ENCODE data around the gene SFMBT2.

SFMBT2 gene

DNA sequence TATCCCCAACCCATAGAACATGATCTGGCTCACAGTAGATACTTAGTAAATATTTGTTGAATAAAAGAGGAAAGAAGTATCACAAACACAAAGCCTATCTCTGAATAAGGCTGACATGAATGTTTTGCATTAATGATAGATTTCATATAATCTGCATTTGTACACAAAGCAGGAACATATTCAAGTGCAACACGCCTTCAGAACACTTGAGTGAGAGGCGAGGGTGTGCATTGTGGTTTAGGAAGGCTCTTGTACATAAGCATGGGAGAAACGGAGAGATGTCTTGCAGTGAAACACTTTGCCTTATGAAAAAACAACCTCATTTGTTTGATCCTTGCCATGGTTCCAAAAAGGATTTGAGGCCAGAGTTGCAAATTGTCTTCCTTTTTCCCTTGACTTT lies 14.1 kb upstream of the SFMBT2 start:
- DNase-seq = no peak

DNA sequence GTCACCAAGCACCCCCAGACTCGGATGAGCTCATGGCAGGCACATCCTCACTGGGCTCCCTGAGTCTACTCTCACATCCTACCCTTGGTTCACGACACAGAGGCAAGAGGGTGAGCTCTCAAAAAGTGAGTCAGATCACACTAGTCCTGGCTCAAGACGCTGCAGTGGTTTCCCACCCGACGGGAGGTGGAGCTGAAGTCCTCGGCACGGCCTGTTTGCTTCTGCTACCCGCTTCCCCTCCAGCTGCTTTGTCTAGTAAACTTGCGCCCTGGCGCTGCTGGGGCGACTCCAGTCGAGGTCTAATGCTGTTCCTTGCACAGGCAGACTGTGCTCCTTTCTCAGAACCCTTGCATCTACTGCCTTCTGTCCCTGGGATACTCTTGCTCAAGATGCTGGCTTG lies 13.5 kb upstream of the SFMBT2 start:
- no peak for DNase-seq

DNA sequence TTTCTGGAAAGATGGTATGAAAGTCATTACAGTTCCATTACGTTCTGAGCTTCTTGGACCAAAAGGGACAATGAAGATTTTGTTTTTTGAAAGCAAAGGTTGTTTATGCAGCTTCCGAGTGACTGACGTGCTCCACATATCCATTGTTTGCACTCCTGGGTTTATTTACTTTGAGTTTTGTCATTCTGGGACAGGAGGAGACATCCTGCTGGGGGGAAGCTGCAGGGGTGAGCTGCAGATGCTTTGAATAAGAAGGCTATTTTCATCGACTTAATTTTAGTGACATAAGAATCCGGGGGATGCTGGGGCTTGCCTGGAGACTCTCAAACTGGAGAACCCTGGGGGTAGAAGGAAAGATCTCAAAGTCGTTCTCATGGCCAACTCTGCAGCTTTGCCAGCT lies 12.7 kb upstream of the SFMBT2 start:
- no peak for DNase-seq

DNA sequence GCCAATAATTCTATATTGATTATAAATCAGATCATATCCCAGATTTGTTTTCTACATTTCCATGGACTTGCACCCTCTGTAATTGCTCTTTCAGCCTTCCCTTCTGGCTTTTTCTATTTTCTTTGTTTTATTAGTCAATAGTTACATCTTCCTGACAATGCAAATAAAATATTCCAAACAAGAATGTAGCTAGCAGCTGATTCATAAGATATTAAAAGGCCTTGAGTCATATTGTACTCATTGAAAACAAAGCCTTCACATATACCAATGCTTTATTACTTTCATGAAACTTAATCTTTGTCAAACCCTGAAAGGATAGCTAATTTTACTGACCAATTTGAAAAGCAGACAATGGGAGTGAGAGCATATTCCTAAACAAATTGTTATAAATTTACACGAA lies 10.7 kb upstream of the SFMBT2 start:
- DNase-seq = no peak

DNA sequence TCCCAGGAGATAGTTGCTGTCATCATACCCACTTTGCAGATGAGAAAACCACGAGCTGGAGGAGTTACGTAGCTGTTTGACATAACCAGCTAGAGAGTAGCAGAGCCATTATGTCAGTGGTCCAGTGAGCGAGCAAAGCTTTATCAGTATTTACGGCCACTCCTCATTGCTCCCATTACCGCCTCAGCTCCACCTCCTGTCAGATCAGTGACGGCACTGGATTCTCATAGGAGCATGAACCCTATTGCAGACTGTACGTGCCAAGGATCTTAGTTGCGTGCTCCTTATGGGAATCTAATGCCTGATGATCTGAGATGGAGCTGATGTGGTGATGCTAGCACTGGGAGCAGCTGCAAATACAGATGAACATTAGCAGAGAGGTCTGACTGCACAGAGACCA lies 9.2 kb upstream of the SFMBT2 start:
- no peak for DNase-seq

DNA sequence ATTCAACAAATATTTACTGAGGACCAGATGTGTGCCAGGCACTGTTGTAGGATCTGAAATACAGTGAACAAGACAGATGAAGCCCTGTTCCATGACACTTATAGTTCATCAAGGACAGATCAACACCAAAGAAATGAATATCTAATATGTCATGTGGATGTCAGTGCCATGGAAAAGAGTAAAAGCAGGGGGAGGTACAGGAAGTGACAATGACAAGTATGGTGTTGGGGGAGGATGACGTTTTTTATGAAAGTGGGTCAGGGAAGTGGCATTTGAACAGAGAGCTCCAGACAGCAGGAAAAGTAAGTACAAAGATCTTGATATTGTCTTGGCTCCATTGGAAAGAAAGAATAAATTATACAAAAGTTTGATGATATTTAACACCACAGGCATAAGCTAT lies 7.0 kb upstream of the SFMBT2 start:
- DNase-seq = no peak

DNA sequence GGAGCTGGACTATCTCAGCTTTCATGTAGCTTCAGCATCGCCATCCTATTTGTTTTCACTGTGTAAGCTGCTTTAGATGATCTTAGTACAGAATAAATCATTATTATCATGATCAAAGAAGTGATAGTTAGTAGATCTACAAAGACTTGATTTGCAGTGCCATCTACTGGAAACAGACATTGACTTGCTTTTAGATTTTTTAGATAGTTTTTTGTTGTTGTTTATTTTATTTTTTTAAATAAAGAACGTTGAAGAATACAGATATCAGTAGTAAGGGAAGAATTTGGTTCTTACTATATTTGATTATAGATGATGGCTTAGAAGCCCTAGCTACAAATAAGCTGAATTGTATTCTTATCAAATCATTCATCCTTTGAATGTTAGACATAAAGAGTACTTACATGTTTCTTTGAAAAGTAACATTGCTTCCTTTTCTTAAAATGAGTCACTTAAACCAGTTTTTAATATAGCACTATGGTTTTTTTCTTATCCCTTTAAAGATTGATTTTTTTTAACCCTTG lies 6.3 kb upstream of the SFMBT2 start:
- no peak for DNase-seq

DNA sequence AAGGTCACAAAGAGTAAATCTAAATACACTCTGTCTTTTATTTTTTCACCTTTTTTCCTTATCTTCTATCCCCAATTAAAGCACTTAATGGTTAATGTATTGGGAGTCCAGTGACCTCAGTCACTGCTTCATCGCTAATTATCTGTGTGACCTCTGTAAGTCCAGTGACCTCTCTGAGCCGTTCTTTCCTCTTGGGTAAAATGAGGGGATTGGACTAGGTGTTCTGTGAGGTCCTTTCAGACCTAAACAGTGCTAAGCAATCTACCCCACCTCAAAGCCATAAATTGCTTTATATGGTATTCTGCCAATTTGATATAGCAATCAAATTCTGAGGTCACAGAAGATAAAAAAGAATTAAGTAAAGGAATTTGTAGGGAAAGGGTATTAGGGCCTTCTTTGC lies 3.9 kb upstream of the SFMBT2 start:
- DNase-seq = no peak

DNA sequence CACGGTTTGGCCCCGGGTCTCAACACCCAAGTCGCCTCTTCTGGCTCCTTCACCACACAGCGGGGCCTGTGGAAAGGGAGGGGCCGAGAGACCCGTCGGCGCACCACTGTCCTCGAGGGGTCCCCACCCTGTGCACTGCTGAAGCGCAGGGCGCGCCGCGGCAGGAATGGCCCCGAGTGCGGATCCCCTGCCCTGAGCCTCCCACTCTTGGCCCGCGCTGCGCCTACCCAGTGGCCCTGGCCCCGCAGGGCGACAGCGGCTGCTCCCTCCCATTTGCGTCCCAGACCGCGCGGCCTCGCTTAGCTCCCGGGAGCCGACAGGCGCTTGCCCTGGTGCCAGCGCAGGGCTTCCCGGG lies 2.1 kb upstream of the SFMBT2 start:
- DNase-seq = no peak

DNA sequence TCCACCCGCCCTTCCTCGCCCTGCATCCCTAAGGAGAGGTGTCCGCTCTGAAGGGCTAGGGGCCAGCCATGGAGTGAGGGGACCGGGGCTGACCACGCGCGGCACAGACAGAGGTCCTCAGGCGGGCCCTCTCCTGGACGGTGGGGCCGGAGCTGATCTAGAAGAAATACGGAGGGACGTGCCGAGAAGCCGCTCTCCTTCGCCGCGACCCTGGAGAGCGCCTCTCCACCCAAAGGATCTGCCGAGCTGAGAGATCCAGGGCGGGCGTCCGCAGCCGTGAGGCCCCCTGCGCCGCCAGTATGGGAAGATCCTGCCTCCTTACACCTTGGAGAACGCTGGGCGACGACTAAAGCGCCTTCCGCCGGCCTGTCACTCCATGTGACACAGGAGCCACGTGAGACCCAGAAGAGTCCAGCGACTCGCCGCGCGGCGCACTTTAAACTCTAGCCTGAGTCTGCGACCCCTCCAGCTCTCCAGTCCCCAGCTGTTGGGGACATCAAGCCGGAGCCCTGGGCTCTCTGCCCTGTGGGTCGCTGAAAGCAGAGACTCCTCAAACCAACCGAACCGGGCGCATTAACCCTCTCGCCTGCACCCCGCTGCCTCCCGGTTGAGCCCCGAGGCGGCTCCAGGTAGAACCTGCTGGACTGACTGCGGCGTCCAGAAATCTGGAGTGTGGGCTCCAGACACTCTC lies 1.5 kb upstream of the SFMBT2 start:
- DNase-seq = no peak

DNA sequence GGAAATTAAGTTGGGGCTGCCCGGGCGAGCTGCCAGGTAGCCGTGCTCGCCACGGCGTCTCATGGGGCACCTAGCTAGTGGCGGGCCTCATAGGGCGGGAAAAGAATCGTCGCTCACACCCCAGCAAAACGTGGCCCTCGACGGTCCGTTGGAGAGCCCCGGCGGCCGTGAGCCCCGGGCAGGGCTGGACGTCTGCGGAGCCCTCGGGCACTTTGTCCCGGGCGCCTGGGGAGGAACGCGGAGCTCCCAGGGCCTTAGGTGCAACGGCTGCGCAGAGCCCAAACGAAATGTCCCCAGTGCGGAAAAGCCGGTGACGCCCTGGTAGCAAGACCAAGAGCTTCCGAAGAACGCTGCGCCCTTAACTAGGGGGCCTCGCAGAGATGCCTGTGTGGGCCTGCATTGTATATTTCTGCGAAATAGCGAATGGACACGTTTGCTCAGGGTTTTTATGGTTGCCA lies 866 bp upstream of the SFMBT2 start:
- DNase-seq = no peak

DNA sequence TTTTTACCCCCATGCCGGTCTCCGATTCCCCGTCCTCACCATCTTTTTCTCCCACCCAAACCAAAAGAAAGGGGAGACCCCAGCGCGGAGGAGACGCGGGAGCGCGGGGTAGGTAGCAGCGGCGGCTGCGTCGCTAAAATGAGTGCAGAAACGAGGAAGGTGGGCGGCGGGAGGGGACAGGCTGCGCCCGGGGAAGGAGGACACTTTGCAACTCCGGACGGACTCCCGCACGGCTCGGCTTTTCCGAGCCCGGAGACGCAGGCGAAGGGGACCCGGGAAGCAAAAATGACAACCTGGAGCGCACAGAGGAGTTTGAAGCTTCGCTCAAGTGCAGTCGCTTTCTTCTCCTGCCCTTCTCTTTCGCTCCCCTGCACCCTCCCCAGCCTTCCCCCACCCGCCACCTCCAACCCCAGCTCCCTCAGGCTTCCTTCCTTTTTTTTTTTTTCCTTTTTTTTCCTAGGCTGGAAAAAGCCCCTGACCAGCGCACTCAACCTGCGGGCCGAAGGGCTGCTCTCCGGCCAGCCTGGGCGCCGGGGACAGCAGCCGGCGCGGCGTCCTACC lies 453 bp downstream of the SFMBT2 start:
- no peak for DNase-seq

DNA sequence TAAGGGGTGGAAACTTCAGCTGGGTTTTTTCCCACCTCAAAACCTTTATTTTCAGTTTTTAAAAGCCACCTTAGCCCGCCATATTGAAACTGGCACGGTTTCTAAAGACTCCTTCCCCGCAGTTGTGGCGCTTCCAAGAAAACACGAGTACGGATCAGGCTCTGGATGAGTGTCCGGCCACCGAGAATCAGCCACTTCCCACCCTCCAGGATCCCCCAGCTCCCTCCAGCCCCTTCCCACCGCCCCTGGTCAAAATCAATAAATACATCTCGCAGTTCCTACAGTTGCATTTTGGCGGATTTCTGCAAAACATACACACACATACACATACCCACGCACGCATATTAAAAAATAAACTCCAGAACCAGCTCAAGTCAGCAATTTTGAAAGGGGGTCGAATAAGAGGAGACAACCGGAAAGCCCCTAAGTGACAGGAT lies 1.1 kb downstream of the SFMBT2 start:
- DNase-seq = no peak

DNA sequence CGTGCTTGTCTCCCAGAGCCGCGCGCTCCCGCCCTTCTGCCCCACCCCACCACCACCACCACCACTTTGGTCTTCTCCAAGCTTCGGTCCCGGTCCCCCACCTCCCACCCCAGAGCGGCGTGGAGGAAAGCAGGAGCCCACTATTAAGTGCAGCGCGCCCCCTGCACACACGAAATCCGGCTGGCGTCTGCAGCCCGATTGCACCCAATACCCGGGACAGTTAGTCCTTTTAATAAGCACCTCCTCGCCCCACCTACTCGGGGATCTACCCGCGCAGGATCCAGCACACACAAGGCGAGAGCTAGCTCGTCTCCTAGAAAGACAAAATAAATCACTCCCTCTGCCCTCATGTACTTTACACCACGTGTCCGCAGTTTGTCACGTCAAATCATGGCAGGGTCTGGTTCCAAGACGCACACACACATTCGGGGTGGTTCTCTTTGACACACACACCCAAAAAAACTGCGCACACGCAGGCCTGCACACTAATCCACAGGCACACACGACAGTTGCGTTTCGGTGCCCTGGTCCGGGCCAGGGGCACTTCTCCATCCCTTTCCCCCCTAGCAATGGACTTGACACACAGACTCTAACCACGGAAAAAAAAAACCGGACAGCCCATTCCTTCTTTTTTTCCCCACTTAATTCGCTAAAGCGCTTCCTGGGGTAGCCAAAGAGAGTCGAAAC lies 1.6 kb downstream of the SFMBT2 start:
- no peak for DNase-seq

DNA sequence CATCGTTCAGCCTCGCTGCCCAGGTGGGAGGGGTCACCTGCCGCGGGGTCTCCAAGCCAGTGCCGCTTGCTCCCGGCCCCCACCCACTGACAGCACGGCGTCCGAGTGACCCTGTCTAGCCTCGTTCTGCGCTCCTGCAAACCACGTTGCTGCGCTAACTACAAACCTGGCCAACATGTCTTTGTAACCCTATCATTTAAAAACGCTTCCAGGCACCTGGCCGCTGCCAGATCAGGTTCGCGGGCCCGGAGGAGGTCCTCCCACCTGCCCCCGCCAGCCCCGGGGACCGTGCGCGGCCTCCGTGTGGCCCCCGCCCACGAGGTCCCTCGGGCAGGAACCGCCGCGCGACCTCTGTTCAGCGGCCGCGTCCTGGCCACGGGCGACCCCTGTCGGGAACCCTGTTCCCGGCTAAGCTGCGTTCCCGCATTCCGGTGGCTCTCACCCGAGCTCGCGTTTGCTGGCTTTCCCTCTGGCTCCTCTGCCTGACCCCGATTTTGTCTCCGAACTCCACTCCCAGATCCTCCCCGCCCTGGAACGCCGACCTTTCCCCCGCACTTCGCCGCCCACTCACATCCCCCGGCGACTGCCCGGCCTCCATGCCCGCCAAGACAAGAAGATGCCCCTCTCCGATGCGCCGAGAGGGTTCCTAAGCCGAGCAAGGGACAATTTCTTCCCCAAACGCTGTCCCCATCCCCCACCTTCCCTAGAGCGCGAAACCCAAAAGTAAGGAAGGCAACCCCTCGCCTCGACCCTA lies 2.4 kb downstream of the SFMBT2 start:
- no peak for DNase-seq

DNA sequence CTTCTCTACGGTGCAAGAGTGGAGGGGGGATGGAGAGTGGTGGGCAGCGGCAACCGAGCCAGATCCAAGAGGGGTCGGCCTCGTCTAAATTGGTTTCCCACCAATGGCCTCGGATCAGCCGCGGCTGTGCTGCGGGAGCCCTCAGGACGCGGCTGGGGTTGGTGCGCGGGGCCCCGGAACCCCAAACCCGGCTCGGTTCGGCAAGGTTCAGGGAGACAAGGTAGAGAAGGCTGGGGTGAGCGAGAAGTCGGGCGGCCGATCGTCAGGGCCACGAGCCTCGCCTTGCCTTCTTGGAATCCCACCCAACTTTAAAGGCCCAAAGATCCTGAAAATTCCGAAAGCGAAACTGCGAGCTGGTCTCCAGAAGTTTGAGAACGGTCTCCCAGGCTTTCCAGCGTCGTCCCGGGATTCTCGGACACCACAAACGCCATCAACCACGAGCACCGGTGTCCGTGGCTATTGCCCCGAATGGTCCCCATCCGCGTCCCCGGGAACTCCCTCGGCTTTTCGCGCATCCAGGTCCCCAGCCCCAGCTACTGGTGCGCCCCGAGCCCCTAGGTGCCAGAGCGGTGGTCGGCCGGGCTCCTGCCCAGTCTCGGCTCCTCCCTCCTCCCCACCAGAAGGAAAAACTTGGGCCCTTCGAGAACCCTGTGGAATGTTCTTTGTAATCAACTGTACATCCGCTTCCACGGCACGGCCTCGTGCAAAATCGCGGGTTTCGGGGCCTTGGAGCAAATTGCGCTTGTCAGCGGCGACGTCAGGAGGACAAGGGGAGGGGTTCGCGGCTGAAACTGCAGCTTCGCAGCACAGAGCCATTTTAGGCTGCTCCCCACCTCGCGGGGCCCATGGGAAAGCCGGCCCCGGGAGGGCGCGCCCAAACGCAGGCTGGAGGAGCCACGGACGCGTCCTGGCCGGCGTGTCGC lies 3.2 kb downstream of the SFMBT2 start:
- no peak for DNase-seq

DNA sequence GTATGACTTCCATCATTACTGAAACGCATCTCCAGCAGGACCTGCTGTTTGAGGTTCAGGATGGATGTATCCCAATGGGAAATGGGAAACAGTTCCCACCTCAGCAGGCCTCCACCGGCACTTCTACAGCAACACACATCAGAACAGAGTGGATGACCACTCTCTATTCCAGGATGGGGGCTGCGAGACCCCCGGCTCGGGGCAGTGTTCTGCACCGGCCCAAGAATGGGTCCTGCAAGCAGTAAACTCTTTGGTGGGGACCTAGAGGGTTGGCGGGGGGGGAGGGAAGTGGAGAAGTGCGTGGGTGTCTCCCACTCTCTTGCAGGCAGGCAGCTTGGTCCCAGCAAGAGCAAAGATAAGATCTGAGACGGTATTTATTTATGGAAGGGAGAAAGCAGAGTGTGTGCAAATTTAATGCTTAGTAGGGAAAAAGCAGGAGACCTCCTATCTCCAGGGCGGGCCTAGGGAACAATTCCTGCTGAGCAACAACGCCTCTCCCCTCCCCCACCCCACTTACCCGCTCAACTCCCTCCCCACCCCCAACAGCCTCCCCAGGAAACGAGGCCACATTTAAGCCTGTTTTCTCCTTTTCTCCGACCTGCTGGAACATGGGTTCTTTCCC lies 4.0 kb downstream of the SFMBT2 start:
- DNase-seq = no peak

DNA sequence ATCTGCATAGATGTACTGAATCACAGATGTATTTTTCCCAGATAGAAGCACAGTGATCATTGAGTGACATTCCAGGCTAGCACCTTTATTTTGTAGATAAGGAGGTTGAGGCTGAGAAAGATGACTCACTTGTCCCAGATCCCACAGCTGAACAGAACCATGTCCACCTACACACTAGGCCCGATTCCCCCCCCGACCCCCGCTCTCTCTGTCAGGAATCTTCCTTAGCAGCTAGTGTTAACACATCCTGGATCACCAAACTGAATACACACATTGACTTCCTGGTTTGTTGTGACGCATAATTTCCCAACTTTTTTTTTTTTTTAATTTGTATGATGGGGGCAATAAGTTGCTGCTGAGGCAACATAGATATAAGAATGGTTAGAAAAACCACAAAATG lies 5.2 kb downstream of the SFMBT2 start:
- no peak for DNase-seq

DNA sequence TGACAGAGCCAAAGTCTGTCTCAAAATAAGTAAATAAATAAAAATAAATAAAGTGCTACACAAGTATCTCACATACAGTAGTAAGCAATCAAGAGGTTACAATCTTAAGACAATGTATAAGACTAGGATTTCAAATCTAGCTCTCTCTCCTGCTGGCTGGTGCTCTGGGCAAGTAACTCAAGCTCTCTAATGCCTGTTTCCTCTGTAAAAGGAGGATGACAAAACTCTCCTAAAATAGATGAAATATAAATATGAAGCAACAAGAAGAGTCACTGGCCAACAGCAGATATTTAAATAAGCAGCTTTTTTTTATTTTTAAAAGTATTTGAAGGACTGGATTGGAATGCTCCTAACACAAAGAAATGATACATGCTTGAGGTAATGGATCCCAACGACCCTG lies 7.2 kb downstream of the SFMBT2 start:
- DNase-seq = no peak

DNA sequence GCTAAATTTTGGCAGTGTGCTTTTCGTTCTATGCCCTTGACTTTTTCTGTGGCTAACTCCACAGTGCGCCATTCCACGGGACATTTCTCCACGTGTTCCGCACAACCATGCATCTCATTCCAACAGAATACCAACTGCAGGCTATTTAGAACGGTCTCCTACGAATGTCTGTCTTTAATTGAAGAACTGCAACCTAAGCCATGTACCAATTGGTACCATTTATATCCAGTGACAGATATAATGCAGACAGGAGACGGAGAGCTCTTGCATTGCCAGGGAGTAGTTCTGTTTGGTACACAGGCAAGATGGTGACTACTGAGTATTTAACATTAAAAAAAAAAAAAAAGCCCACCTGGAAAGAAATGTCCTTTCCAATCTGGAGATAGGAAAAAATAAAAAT lies 9.1 kb downstream of the SFMBT2 start:
- no peak for DNase-seq

DNA sequence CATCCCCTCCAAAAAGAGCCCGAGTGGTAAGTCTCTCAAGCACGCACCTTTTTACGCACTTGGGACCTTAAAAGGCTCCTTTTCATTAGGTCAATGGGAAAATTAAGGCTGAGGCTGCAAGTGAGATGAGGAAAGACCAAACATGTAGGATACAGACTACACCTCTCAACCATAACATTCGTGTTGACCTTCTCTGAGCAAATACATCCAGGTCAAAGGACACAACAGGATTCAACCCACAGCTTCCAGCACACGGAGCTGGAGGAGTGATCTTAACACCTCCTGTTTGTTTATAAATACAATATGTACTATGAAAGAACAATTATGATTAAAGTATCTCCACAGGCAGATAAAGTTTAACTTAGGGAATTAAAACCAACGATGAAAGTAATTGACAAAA lies 9.7 kb downstream of the SFMBT2 start:
- no peak for DNase-seq
